SU-DHL-6 (cell line): ENCODE measurements around the gene HECTD4.

Experiments used
- CTCF ChIP-seq: fragments of 200-600 bp; sonication (generic); IDR thresholded peaks from one replicate; pipeline ENCODE4 v1.5.1; 2017; ENCODE audit warnings: antibody characterized with exemption, mild to moderate bottlenecking, low read length, moderate library complexity; ENCODE audit not compliant: insufficient read depth, poor library complexity, severe bottlenecking
- EZH2phosphoT487 ChIP-seq: fragments of 200-600 bp; sonication (generic), shearing (Covaris generic); conservative IDR thresholded peaks from 2 replicates; pipeline ENCODE4 v1.6.1; 2018; ENCODE audit warnings: mild to moderate bottlenecking, antibody characterized with exemption, low read length, moderate library complexity, mixed read lengths

GRCh38 chr12:112431965-112432364 is 49.7 kb upstream of the HECTD4 start:
- TF ChIP-seq CTCF (no peak), EZH2phosphoT487 (no peak)
